Uterus (tissue), 4 donors: ENCODE measurements around the gene COX6B1. TPM values are rescaled to one million over a fixed set of nuclear protein-coding genes. Genes with fewer than 3 reads are reported as not detected.

Experiments
- DNase-seq, 2 donors: peaks; one replicate each; pipeline ENCODE4 v3.0.0-alpha.2; 2019 to 2020
- H3K27ac ChIP-seq, 2 donors: fragments of 200-600 bp; sonication (generic); 1 replicate in 1 of 2; 2 replicates in 1 of 2; pipeline ENCODE4 v1.5.1; 2016 to 2018
- H3K27me3 ChIP-seq, 2 donors: fragments of 200-600 bp; sonication (generic); one replicate each; pipeline ENCODE4 v1.5.1; 2018 to 2019; ENCODE audit warnings: control low read depth in 1 of 2
- H3K36me3 ChIP-seq, 2 donors: fragments of 200-600 bp; sonication (generic); one replicate each; pipeline ENCODE4 v1.5.1; 2019; ENCODE audit warnings: control low read depth in 1 of 2
- H3K4me1 ChIP-seq, 2 donors: fragments of 200-600 bp; sonication (generic); one replicate each; pipeline ENCODE4 v1.5.1; 2018 to 2019; ENCODE audit warnings: control low read depth in 1 of 2
- H3K4me3 ChIP-seq, 2 donors: fragments of 200-600 bp; sonication (generic); 1 replicate in 1 of 2; 2 replicates in 1 of 2; pipeline ENCODE4 v1.5.1; 2018 to 2019; ENCODE audit warnings: mild to moderate bottlenecking in 1 of 2
- H3K9me3 ChIP-seq, 2 donors: fragments of 200-600 bp; sonication (generic); one replicate each; pipeline ENCODE4 v1.5.1; 2019; ENCODE audit warnings: control low read depth in 1 of 2
- CTCF ChIP-seq, 4 experiments: fragments of 200-600 bp in 2 of 4; fragments of 450-650 bp in 2 of 4; sonication (generic) in 2 of 4; IDR thresholded peaks; one replicate each; pipeline ENCODE4 v1.5.1; 2016 to 2019; ENCODE audit warnings: antibody characterized with exemption in 4 of 4, mild to moderate bottlenecking in 2 of 4, moderate library complexity in 1 of 4
- POLR2A ChIP-seq, 2 donors: fragments of 450-650 bp; IDR thresholded peaks; one replicate each; pipeline ENCODE4 v1.6.1; 2016; ENCODE audit warnings: antibody characterized with exemption in 2 of 2, mild to moderate bottlenecking in 1 of 2, moderate library complexity in 1 of 2
- intact Hi-C: fragments of 100-400 bp; cut with DNase I; formaldehyde crosslinking; loops from one replicate; pipeline ENCODE4 v1.15.1; 2023; ENCODE audit warnings: low total_unique reads
- total RNA-seq, 4 donors: library from RNA; depleted of rRNA in 3 of 4; stranded (reverse); fragments of >200 nt in 3 of 4; gene quantifications; one replicate each; pipeline versions ENCODE4 v1.1.0 to v1.2.4, GENCODE V29; 2014 to 2023
- donor health status: DM: yes; HTN: yes; CAD: no.

COX6B1 gene
- total RNA-seq, 4 donors from 2014 or later, result 47.4 to 344 (median 208) TPM

- Histone ChIP-seq H3K36me3 (no peaks in the 10 kb centered on the region), H3K4me3 (no peak overlapping the region), H3K27ac (no peak overlapping the region), H3K4me1 (no peaks in the 10 kb centered on the region), H3K9me3 (no peaks in the 10 kb centered on the region), H3K27me3 (no peaks in the 10 kb centered on the region)
- DNase-seq, result no peak
- intact Hi-C loops, result no loop called here
- TF ChIP-seq CTCF (IDR thresholded peaks at IDR 0.05), result no peak
- no peak for TF ChIP-seq POLR2A (IDR thresholded peaks at IDR 0.05)
Observed at GRCh38 chr19:35636651-35637050, 11.5 kb upstream of the COX6B1 start.

- Histone ChIP-seq H3K27me3 (no peaks in the 10 kb centered on the region), H3K27ac (no peak overlapping the region), H3K36me3 (no peaks in the 10 kb centered on the region), H3K9me3 (no peaks in the 10 kb centered on the region), H3K4me3 (no peak overlapping the region), H3K4me1 (no peaks in the 10 kb centered on the region)
- intact Hi-C loops, result no loop called here
- TF ChIP-seq CTCF (IDR thresholded peaks at IDR 0.05) (no peak), POLR2A (IDR thresholded peaks at IDR 0.05) (no peak)
- no peak for DNase-seq
Observed at GRCh38 chr19:35637165-35637564, 11.0 kb upstream of the COX6B1 start.

DNA sequence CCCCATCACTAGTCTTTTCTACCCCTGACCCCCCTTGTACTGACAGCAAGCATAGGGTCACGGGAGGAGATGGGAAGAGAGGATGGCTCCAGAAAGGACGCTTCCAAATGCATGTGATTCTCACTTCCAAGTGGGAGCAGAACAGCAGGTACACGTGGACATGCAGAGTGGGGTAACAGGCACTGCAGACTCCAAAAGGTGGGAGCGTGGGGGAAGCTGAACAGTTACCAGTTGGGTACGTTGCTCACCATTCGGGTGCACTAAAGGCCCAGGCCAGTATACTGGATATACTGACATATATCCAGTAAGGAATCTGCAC is 8.8 kb upstream of the COX6B1 start:
- intact Hi-C loops, result no loop called here
- Histone ChIP-seq H3K27me3 (no peaks in the 10 kb centered on the region), H3K36me3 (no peaks in the 10 kb centered on the region), H3K27ac (no peak overlapping the region), H3K4me1 (no peaks in the 10 kb centered on the region), H3K9me3 (no peaks in the 10 kb centered on the region), H3K4me3 (no peak overlapping the region)
- TF ChIP-seq CTCF (IDR thresholded peaks at IDR 0.05) (no peak), POLR2A (IDR thresholded peaks at IDR 0.05) (no peak)
- DNase-seq, result no peak

- Histone ChIP-seq H3K27me3 (no peaks in the 10 kb centered on the region), H3K9me3 (no peaks in the 10 kb centered on the region), H3K4me1 (no peaks in the 10 kb centered on the region), H3K4me3 (no peak overlapping the region), H3K27ac (no peak overlapping the region), H3K36me3 (no peaks in the 10 kb centered on the region)
- intact Hi-C loops, result no loop called here
- no peak for DNase-seq
- TF ChIP-seq CTCF (IDR thresholded peaks at IDR 0.05) (no peak), POLR2A (IDR thresholded peaks at IDR 0.05) (no peak)
Observed at GRCh38 chr19:35639863-35640262, 8.3 kb upstream of the COX6B1 start.

DNA sequence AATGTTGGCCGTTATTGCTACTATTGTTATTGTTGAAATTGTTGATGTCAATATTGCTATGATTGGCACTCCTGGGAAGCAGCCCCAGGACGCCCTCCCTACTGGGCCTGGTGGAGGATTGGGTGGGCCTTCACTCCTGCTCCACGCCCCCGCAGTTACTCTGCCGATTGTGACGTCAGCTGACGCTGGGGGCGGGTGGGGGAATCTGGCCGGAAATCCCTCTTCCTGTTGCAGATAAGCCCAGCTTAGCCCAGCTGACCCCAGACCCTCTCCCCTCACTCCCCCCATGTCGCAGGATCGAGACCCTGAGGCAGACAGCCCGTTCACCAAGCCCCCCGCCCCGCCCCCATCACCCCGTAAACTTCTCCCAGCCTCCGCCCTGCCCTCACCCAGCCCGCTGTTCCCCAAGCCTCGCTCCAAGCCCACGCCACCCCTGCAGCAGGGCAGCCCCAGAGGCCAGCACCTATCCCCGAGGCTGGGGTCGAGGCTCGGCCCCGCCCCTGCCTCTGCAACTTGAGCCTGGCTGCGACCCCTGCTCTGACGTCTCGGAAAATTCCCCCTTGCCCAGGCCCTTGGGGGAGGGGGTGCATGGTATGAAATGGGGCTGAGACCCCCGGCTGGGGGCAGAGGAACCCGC is 6.5 kb upstream of the COX6B1 start, which contains the start of gene ETV2:
TSS of gene ETV2 (plus strand) at position 231 of the 637 bp plus-strand sequence. CDS start 716 bp downstream, outside the sequence.
- DNase-seq, result peak in 1 of 2 donors; percentile 40
- TF ChIP-seq CTCF (IDR thresholded peaks at IDR 0.05), result no peak
- no peak for TF ChIP-seq POLR2A (IDR thresholded peaks at IDR 0.05)
- Histone ChIP-seq H3K27ac (no peak within 1 kb of the TSS), H3K4me3 (no peak within 1 kb of the TSS), H3K27me3 (no peaks in the 10 kb centered on the region), H3K9me3 (no peaks in the 10 kb centered on the region), H3K4me1 (no peaks in the 10 kb centered on the region), H3K36me3 (no peaks in the 10 kb centered on the region)
- intact Hi-C loops, result no loop called here
